ENCODE data around the gene MTFP1. TPM values are rescaled to one million over a fixed set of nuclear protein-coding genes. Genes with fewer than 3 reads are reported as not detected.

MTFP1 gene
- total RNA-seq, 1 donor from 2014 or later, result 6.8 TPM

GRCh38 chr22:30413745-30414524 is 11.6 kb upstream of the MTFP1 start:
- no peak overlapping the region for H3K9ac ChIP-seq (ENCODE audit: low read depth in 1 of 3, low read length in 3 of 3)
- H3K27me3 ChIP-seq (ENCODE audit: control insufficient read depth in 3 of 3, insufficient read depth in 3 of 3, low read length in 3 of 3), result no peaks in the 10 kb centered on the region
- peaks cover 18 to 45% (median 42%) of the 10 kb centered on the region in 3 donors for H3K36me3 ChIP-seq (ENCODE audit: control insufficient read depth in 3 of 3, insufficient read depth in 3 of 3, low read length in 3 of 3)
- no peaks in the 10 kb centered on the region for H3K4me1 ChIP-seq (ENCODE audit: control insufficient read depth in 3 of 3, insufficient read depth in 3 of 3, low read length in 3 of 3)
- H3K27ac ChIP-seq (ENCODE audit: low read depth, low read length), result no peak overlapping the region
- no peak overlapping the region for H3K4me3 ChIP-seq (ENCODE audit: low read length in 3 of 3)
- H3K9me3 ChIP-seq (ENCODE audit: control insufficient read depth in 3 of 3, low read length in 3 of 3), result no peaks in the 10 kb centered on the region

GRCh38 chr22:30414525-30415047 is 11.0 kb upstream of the MTFP1 start:
- Histone ChIP-seq H3K4me1 (ENCODE audit: control insufficient read depth in 3 of 3, insufficient read depth in 3 of 3, low read length in 3 of 3) (no peaks in the 10 kb centered on the region), H3K36me3 (ENCODE audit: control insufficient read depth in 3 of 3, insufficient read depth in 3 of 3, low read length in 3 of 3) (peaks cover 22 to 47% (median 44%) of the 10 kb centered on the region in 3 donors), H3K27ac (ENCODE audit: low read depth, low read length) (no peak overlapping the region), H3K9me3 (ENCODE audit: control insufficient read depth in 3 of 3, low read length in 3 of 3) (no peaks in the 10 kb centered on the region), H3K27me3 (ENCODE audit: control insufficient read depth in 3 of 3, insufficient read depth in 3 of 3, low read length in 3 of 3) (no peaks in the 10 kb centered on the region), H3K9ac (ENCODE audit: low read depth in 1 of 3, low read length in 3 of 3) (no peak overlapping the region), H3K4me3 (ENCODE audit: low read length in 3 of 3) (no peak overlapping the region)

- no peak overlapping the region for H3K27ac ChIP-seq (ENCODE audit: low read depth, low read length)
- H3K9me3 ChIP-seq (ENCODE audit: control insufficient read depth in 3 of 3, low read length in 3 of 3), result no peaks in the 10 kb centered on the region
- H3K36me3 ChIP-seq (ENCODE audit: control insufficient read depth in 3 of 3, insufficient read depth in 3 of 3, low read length in 3 of 3), result peaks cover 22 to 46% (median 44%) of the 10 kb centered on the region in 3 donors
- no peak overlapping the region for H3K9ac ChIP-seq (ENCODE audit: low read depth in 1 of 3, low read length in 3 of 3)
- no peak overlapping the region for H3K4me3 ChIP-seq (ENCODE audit: low read length in 3 of 3)
- no peaks in the 10 kb centered on the region for H3K27me3 ChIP-seq (ENCODE audit: control insufficient read depth in 3 of 3, insufficient read depth in 3 of 3, low read length in 3 of 3)
- peaks cover 0 to 9% (median 6%) of the 10 kb centered on the region in 3 donors for H3K4me1 ChIP-seq (ENCODE audit: control insufficient read depth in 3 of 3, insufficient read depth in 3 of 3, low read length in 3 of 3)
Measured at GRCh38 chr22:30416403-30416802, 9.2 kb upstream of the MTFP1 start.

GRCh38 chr22:30416837-30417236 is 8.7 kb upstream of the MTFP1 start:
- H3K36me3 ChIP-seq (ENCODE audit: control insufficient read depth in 3 of 3, insufficient read depth in 3 of 3, low read length in 3 of 3), result peaks cover 22 to 46% (median 42%) of the 10 kb centered on the region in 3 donors
- no peak overlapping the region for H3K27ac ChIP-seq (ENCODE audit: low read depth, low read length)
- no peak overlapping the region for H3K9ac ChIP-seq (ENCODE audit: low read depth in 1 of 3, low read length in 3 of 3)
- no peaks in the 10 kb centered on the region for H3K9me3 ChIP-seq (ENCODE audit: control insufficient read depth in 3 of 3, low read length in 3 of 3)
- peaks cover 0 to 13% (median 6%) of the 10 kb centered on the region in 3 donors for H3K4me1 ChIP-seq (ENCODE audit: control insufficient read depth in 3 of 3, insufficient read depth in 3 of 3, low read length in 3 of 3)
- H3K4me3 ChIP-seq (ENCODE audit: low read length in 3 of 3), result no peak overlapping the region
- no peaks in the 10 kb centered on the region for H3K27me3 ChIP-seq (ENCODE audit: control insufficient read depth in 3 of 3, insufficient read depth in 3 of 3, low read length in 3 of 3)

DNA sequence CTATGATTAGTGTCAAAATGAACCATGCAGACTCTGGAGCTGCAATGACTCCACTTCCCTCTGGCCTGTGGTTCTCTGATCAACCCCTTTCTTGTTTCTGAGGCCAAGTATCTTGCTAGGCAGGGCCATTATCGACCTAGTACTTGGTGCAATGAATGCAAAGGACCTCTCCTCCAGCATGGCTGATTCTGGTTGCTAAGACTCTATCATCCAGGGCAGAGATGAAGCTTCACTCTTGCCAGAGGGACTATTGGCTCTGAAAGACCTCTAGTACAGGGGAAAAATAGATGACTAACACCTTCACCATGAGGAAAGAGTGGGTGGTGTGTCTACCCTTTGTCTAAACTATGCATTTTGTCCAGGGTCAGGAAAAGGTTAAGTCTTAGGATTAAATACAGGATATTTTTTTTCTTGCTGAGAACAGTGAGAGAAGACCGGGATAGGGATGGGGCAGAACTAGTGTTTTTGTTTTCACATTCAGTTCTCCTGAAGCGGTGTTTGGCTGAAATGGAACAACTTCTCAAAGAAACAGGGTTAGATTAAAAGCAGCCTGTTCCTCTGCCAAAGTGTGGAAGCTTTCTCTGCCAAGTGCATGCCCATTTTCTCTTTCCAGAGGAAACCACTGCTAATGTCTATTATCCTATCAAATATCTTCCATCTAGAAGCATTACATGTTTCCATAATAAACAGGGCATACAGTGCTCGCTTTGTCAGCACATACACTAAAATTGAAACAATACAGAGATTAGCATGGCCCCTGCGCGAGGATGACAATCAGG is 5.0 kb upstream of the MTFP1 start:
- Histone ChIP-seq H3K9me3 (ENCODE audit: control insufficient read depth in 3 of 3, low read length in 3 of 3) (no peaks in the 10 kb centered on the region), H3K9ac (ENCODE audit: low read depth in 1 of 3, low read length in 3 of 3) (peak overlapping the region in 2 of 3 donors; percentile 35 to 59), H3K4me1 (ENCODE audit: control insufficient read depth in 3 of 3, insufficient read depth in 3 of 3, low read length in 3 of 3) (peaks cover 28 to 45% (median 35%) of the 10 kb centered on the region in 3 donors), H3K27ac (ENCODE audit: low read depth, low read length) (no peak overlapping the region), H3K36me3 (ENCODE audit: control insufficient read depth in 3 of 3, insufficient read depth in 3 of 3, low read length in 3 of 3) (peaks cover 18 to 38% (median 34%) of the 10 kb centered on the region in 3 donors), H3K4me3 (ENCODE audit: low read length in 3 of 3) (no peak overlapping the region), H3K27me3 (ENCODE audit: control insufficient read depth in 3 of 3, insufficient read depth in 3 of 3, low read length in 3 of 3) (no peaks in the 10 kb centered on the region)

GRCh38 chr22:30421695-30422480 is 3.7 kb upstream of the MTFP1 start:
- Histone ChIP-seq H3K4me1 (ENCODE audit: control insufficient read depth in 3 of 3, insufficient read depth in 3 of 3, low read length in 3 of 3) (peaks cover 37 to 55% (median 42%) of the 10 kb centered on the region in 3 donors), H3K4me3 (ENCODE audit: low read length in 3 of 3) (peak overlapping the region in 2 of 3 donors; percentile 14 to 90), H3K27me3 (ENCODE audit: control insufficient read depth in 3 of 3, insufficient read depth in 3 of 3, low read length in 3 of 3) (no peaks in the 10 kb centered on the region), H3K36me3 (ENCODE audit: control insufficient read depth in 3 of 3, insufficient read depth in 3 of 3, low read length in 3 of 3) (peaks cover 9 to 24% (median 21%) of the 10 kb centered on the region in 3 donors), H3K9ac (ENCODE audit: low read depth in 1 of 3, low read length in 3 of 3) (peak overlapping the region; percentile 27 to 96 (median 95)), H3K9me3 (ENCODE audit: control insufficient read depth in 3 of 3, low read length in 3 of 3) (no peaks in the 10 kb centered on the region), H3K27ac (ENCODE audit: low read depth, low read length) (peak overlapping the region; percentile 96)

DNA sequence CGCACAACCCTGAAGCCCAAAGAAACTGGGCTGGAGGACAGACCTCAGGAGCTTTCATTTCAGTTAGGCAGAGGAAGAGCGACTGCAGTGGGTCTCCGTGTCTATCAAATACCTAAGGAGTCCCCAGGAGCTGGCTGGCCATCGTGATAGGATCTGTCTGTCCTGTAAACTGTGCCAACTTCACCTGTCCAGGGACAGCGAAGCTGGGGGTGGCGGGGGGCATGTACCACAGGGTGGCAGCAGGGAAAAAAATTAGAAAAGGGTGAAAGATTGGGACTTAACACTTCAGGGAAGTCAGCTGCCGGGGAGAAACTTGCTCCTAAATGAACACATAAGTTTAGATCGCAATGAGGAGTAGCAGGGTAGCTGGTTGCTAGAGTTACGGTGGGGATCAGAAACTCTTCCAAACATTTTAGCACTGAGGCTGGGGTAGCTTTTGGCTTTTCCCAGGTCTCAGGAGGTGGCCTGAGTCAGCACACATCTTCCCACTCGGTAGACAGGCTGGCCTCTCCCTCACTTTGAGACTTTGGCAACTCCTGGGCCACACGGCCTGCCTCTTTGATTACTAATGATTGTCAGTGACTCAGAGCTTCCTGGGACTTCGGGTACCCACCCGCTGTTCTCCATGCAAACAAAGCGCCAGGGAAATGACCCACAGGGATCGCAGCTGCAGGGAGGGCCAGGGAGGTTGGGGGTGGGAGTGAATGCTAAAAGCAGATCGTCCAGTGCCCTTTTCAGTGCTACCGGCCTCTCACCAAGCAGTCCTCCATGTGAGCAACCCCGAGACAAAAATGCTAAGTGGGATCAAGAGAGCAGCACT is 2.9 kb upstream of the MTFP1 start:
- no peaks in the 10 kb centered on the region for H3K27me3 ChIP-seq (ENCODE audit: control insufficient read depth in 3 of 3, insufficient read depth in 3 of 3, low read length in 3 of 3)
- peak overlapping the region; percentile 90 to 98 (median 95) for H3K4me3 ChIP-seq (ENCODE audit: low read length in 3 of 3)
- H3K4me1 ChIP-seq (ENCODE audit: control insufficient read depth in 3 of 3, insufficient read depth in 3 of 3, low read length in 3 of 3), result peaks cover 37 to 55% (median 42%) of the 10 kb centered on the region in 3 donors
- peak overlapping the region; percentile 96 for H3K27ac ChIP-seq (ENCODE audit: low read depth, low read length)
- peaks cover 5 to 19% (median 14%) of the 10 kb centered on the region in 3 donors for H3K36me3 ChIP-seq (ENCODE audit: control insufficient read depth in 3 of 3, insufficient read depth in 3 of 3, low read length in 3 of 3)
- H3K9ac ChIP-seq (ENCODE audit: low read depth in 1 of 3, low read length in 3 of 3), result peak overlapping the region; percentile 95 to 96 (median 95)
- H3K9me3 ChIP-seq (ENCODE audit: control insufficient read depth in 3 of 3, low read length in 3 of 3), result no peaks in the 10 kb centered on the region

GRCh38 chr22:30423301-30423958 is 2.1 kb upstream of the MTFP1 start:
- Histone ChIP-seq H3K36me3 (ENCODE audit: control insufficient read depth in 3 of 3, insufficient read depth in 3 of 3, low read length in 3 of 3) (peaks cover 6 to 13% (median 7%) of the 10 kb centered on the region in 3 donors), H3K9me3 (ENCODE audit: control insufficient read depth in 3 of 3, low read length in 3 of 3) (no peaks in the 10 kb centered on the region), H3K27me3 (ENCODE audit: control insufficient read depth in 3 of 3, insufficient read depth in 3 of 3, low read length in 3 of 3) (no peaks in the 10 kb centered on the region), H3K9ac (ENCODE audit: low read depth in 1 of 3, low read length in 3 of 3) (peak overlapping the region; percentile 95 to 96 (median 95)), H3K4me3 (ENCODE audit: low read length in 3 of 3) (peak overlapping the region; percentile 90 to 98 (median 95)), H3K27ac (ENCODE audit: low read depth, low read length) (peak overlapping the region; percentile 96), H3K4me1 (ENCODE audit: control insufficient read depth in 3 of 3, insufficient read depth in 3 of 3, low read length in 3 of 3) (peaks cover 37 to 55% (median 42%) of the 10 kb centered on the region in 3 donors)

Measured in skeletal muscle tissue (tissue), 4 donors.